Stimulated activated CD8-positive, alpha-beta memory T cell treated with anti-CD3 and anti-CD28 coated beads, Interleukin-15, amount 100 ng/mL, for 24 hours (primary cell): ENCODE results near the gene PNPLA6.
A peak's percentile ranks its signal among the peaks of the same experiment; 100 is the strongest.
"Not testable (repeated sequence)": the region's sequence is repeated elsewhere in the genome, so short reads cannot be mapped to it uniquely, and the experiment has no call there.

Experiments
- DNase-seq: peaks from one replicate; pipeline ENCODE4 v3.0.0-alpha.2; 2020; ENCODE audit warnings: low read depth

PNPLA6 gene

DNA sequence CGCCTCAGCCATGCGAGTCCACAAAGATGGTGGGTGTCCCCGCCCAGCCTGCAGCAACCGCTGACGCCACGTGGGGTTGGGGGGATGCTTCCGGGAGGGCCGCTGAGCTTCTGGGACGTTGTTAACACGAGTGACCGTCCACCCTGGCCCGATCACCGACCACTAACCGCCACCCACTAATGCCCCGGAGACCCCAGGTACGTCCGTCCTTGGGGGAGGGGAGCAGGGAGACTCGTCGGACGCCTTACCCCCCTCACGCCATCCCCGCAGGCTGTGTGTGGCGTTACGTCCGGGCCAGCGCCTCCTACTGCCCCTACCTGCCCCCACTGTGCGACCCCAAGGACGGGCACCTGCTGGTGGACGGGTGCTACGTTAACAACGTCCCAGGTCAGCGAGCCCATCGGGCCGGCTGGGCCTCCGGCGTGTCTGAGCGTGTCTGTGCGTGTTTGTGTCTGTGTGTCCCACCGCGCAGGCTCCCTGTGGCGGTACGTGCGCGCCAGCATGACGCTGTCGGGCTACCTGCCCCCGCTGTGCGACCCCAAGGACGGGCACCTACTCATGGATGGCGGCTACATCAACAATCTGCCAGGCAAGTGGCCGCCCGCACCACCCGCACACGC lies 21.3 kb downstream of the PNPLA6 start:
- DNase-seq, result no peak

DNA sequence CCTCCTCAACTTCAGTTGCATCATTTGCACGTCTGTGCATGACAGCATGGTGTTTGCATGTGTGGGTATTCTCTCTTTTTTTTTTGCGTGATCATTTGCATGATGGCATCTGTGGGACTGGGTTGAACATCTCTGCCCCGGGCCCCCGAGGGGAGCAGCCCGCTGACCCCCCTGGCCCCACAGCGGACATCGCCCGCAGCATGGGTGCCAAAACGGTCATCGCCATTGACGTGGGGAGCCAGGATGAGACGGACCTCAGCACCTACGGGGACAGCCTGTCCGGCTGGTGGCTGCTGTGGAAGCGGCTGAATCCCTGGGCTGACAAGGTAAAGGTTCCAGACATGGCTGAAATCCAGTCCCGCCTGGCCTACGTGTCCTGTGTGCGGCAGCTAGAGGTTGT lies 23.1 kb downstream of the PNPLA6 start:
- no peak for DNase-seq

DNA sequence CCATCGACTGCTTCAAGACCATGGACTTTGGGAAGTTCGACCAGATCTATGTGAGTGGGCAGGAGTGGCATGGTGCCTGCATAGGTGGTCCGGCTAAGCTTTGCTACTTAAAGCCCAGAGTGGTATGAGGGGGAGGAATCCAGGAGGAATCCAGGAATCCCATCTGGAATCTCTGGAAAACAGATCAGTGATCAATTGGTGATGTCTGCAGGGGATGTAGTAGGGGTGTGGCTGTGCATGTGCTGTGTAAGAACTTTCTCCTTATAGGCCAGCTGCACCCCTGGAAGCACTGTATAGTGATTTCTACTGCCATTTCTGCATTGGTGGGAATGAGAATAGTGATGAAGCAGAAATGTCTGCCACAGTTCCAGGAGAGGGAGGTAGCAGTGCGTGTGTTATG lies 23.6 kb downstream of the PNPLA6 start:
- no peak for DNase-seq

DNA sequence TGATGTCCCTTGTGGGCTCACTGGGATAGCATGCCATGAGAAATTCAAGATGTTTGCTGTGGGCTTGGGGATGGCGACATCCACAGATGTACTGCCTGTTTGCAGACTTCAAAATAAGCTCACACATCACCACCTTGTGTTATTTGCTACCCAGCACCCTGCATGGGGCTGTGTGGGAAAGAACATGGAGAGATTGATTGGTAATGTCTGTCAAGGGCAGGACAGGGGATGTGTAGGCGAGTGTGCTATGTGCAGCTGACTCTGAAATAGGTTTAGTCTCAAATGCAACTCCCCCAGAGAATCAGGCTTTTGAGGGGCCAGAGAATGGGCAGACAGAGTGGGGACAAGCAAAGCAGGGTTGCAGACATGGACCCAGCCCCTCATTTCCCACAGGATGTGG lies 24.7 kb downstream of the PNPLA6 start:
- DNase-seq, result no peak

DNA sequence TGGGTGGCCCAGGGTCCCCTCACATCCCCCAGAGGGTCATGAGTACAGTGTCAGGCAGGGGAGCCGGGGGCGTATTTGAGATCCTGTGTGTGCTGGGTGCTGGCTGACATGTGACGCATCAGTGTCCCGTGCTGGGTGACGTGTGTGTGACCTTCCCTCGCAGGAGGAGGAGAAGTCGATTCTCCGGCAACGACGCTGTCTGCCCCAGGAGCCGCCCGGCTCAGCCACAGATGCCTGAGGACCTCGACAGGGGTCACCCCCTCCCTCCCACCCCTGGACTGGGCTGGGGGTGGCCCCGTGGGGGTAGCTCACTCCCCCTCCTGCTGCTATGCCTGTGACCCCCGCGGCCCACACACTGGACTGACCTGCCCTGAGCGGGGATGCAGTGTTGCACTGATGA lies 25.8 kb downstream of the PNPLA6 start:
- no peak for DNase-seq

DNA sequence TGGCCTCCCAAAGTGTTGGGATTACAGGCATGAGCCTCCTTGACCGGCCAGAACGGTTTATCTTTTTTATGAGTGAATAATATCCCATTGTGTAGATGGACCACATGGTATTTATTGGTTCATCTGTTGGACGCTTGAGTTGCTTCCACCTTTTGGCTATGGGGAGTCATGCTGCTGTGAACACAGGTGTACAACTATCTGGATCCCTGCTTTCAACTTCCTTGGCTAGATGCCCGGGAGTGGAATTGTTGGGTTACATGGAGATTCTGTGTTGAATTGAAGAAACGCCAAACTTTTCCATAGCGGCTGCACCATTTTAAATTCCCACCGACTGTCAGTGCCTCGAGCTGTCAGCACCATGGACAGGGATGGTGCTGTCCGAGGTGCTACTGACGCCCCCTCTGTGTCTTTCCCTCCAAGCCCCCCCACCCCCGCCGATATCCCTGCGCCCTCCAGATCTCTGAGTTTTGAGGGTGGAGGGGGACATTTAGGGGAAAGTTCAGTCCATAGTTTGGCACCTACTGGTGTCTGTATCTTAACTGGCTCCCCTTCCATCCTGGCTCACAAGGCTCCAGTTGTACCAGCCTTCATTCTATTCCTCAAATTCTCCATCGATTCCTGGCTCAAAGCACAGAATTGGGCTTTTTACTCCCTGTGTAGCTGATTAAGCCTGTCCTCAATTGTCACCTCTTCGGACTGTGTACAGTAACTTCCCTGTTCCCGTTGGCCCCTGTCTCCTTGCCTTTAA lies 27.3 kb downstream of the PNPLA6 start:
- no peak for DNase-seq

DNA sequence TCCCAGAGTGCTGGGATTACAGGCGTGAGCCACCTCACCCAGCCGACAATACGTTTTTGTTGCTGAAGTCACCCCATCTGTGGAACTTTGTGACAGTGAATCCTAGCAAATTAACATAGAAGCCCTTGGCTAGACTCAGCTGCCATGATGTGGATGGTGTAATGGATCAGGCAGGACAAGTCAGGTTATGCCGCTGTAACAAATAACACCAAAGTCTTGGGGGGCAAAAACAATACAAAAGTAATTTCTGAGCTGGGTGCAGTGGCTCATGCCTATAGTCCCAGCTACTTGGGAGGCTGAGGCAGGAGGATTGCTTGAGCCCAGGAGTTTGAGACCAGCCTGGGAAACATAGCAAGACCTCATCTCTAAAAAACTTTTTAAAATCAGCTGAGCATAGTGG lies 29.3 kb downstream of the PNPLA6 start:
- no peak for DNase-seq

DNA sequence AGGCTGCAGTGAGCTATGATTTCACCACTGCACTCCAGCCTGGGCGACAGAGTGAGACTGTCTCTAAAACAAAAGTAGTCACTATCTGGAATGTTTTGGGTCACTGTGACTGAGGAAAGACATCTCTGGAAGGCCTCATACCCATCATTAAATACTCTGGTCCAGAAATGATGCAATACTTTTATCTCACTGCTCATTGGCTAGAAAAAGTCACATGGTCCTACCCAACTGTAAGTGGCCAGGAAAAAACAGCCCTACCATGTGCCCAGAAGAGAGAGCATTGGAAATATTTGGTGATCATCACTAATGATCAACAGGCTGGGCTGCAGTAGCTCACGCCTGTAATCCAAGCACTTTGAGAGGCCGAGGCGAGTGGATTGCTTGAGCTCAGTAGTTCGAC lies 29.8 kb downstream of the PNPLA6 start:
- DNase-seq, result no peak

DNA sequence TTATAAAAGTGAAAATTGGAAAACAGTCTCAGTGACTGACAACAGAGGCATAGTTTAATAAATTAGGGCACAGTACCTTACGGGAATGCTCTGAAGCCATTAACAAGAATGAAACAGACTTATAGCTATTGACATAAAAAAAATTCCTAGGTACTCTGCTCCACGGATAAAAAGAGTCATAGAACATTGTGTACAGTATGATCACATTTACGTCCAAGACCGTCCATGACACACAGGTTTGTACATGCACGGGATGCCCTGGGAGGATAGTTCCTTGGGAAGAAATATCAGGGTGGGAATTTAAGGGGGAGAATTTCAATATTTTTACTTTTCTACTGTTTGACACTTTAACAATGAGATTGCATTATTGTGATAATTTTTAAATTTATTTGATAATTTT lies 35.2 kb downstream of the PNPLA6 start:
- no peak for DNase-seq

DNA sequence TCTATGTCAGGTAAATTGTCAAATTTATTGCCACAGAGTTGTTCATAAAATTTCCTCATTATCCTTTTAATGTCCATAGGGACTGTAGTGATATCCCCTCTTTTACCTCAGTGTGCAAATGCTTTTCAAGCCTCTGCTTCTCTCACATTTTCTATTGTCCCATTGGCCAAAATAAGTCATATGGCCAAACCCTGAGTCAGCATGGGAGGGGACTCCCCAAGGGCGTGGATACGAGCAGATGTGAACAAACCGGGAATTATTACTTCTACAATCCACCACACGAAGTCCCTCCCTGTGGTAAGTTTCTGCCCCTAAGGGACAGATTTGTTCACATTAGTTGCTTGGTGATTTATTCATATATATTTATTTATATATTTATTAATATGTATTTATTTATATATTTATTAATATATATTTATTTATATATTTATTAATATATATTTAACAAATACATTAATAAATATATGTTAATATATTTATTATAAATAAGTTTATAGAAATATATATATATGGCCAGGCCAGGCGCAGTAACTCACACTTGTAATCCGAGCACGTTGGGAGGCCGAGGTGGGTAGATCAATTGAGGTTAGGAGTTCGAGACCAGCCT lies 40.0 kb downstream of the PNPLA6 start:
- DNase-seq, result no peak

DNA sequence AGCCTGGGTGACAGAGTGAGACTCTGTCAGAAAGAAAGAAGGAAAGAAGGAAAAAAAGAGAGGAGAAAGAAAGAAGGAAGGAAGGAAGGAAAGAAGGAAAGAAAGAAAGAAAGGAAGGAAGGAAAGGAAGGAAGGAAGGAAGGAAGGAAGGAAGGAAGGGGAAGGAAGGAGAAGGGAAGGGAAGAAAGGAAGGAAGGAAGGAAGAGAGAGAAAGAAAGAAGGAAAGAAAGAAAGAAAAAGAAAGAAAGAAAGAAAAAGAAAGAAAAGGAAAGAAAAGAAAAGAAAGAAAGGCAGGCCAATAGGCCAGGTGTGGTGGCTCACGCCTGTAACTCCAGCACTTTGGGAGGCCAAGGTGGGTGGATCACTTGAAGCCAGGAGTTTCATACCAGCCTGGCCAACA lies 41.9 kb downstream of the PNPLA6 start:
- DNase-seq, result not testable (repeated sequence)

DNA sequence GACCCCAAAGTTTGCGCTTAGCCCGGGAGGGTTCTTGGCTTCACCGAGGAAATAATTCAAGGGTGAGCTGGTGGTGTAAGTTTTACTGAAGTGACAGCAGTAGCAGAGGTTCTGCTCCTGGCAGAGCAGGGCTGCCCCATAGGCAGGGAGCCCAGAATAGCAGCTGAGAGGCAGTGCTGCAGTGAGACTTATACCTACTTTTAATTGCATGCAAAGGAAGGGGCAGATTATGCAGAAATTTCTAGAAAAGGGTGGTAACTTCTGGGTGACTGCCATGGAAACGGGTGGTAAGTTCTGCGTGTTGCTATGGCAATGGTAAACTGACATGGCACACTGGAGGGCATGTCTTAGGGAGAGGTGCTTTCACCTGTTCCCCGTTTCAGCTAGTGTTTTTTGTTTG lies 42.6 kb downstream of the PNPLA6 start:
- DNase-seq, result no peak

DNA sequence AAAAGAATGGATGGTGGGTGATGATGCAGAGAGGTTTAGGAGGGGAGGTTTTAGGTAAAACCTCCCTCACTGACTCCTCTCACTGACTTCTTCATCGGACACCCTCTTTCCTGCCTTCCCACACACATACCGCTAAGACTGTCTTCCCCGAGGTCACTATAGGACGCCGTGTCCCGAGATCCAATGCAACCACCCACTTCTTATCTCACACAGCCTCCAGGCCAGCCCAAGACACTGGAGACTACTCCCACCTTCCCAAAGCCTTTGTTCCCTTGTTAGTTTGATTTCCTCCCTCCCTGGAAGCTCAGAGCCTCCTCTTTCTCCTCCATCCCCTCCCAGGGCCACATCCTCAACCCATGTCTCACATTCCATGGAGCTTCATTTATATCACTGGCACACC lies 43.7 kb downstream of the PNPLA6 start:
- DNase-seq, result no peak

DNA sequence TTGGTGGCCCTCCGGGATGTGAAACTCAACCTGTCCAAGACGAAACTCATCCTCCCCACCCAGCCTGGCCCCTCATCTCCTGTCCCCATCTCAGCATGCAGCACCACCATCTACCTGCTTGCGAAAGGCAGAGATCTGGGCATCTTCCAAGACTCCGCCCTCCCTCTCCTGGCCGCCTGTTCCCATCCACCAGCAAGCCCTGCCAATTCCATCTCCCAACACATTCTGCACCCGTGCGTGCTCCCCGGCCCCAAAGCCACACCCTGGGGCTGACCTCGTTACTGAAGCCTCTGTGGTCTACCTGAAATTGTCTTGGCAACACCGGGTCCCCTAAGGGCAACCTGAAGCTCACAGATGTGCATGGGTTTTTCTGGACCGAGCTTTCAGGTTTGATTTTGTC lies 46.9 kb downstream of the PNPLA6 start:
- no peak for DNase-seq

DNA sequence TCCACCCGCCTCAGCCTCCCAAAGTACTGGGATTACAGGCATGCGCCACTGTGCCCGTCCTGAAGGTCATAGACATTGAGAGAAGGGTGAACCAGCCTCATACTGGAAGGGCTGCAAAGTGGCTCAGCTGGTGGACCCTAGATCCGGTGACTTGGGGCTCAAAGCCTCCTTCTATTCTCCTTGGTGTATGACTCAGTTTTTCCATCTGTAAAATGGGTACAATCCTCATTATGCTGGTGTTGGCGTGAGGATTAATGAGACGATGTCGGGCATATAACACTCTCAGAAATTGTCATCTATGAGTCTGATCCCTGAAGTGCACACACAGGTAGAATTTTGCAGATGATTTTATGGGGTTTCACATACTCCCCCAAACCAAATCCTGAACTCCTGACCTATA lies 54.3 kb downstream of the PNPLA6 start:
- no peak for DNase-seq

DNA sequence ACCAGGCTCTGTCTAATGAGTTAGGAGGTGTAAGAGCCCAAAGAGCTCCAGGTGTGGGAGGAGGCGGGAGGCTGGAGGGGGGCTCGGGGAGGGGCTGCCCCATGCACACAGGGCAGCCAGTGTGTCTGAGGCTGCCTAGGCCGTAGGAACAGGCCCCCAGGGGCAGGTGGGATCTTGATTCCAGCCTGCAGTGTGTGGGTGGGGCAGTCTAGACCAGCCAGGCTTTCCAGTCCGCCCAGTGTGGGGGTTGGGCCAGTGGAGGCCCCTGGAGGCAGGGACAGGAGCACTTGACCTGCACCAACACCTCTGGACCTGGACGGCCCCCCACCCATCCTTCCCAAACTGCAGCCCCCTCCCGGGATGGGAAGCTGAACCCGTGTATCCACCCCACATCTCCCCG lies 54.7 kb downstream of the PNPLA6 start:
- DNase-seq, result no peak

DNA sequence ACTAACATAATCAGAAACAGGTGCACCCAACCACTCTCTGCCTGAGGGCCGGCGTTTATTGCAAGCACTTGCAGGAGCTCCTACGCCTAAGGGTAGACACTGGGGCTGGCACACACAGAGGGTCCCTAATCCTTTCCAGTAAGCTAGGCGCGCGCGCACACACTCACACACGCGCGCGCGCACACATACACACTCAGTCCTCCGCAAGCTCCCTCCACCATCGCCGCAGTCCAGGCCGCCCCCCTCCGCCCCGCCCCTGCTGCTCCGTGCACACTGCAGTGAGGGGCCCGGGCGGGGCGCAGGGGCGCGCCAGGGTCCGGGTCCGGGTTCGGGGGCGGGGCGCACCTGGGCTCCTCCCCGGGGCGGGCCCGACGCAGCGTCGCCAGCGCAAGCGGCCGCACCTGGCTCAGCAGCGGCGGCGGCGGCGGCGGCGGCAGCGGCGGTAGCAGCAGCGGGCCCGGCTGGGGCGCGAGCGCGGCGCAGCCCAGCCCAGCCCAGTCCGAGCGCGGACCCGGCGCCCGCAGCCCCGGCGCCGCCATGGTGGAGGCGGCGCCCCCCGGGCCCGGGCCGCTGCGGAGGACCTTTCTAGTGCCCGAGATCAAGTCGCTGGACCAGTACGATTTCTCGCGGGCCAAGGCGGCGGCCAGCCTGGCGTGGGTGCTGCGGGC lies 60.1 kb downstream of the PNPLA6 start, which contains the start of gene CAMSAP3:
TSS of gene CAMSAP3 (plus strand) at position 398 of the 668 bp plus-strand sequence. CDS start at position 538, 140 bp downstream.
- peak; percentile 19 for DNase-seq

DNA sequence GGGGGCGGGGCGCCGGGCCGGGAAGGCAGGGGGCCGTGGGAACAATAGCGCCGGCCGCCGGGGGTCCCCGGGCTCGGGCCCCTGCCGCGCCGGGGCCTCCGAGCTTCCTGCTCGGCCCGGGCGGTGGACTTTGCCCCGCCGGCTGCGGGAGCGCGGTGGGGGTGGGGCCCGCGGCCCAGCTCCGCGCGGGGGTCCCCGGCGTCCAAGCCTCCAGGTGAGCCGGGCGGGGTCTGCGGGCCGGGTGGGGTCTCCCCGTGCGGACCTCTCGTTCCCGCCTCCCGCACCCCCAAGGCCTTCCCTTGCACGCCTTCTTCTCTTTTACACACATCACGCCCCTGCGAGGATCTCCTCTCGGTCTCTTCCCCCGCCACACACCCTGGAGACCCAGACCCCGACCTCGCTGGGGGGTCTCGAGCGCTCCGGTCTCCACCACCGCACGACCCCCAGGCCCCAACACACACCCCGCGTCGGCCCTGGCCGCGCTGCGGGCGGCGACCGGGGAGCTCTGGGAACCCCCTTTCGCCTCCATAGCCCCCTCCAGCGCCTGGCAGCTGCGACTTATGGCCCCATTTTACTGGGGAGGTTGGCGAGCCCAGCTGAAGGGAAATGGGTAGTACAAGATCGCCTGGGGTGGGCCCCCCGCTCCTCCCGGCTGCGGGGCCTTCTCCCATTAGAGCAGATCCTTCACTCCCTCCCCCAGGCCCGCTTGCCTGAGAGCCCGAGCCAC lies 60.9 kb downstream of the PNPLA6 start:
- DNase-seq, result no peak

DNA sequence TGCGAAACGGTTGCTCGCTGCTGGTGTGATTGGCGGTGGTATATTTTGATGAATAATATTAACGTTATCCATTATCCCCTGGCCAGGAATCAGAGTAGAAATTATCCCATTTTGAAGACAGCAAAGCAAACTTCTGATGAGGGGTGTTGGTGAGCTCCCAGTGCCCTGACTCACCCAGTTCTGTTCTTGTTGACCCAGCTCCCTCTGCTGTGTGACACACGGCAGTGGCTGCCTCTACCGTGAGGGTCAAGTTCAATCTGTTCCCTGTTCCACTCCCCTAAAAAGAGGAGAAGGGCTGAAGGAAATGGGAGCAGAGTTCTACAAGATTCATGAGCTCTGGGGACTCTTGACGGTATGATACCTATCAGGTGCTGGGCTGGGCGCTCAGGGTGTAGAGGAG lies 62.2 kb downstream of the PNPLA6 start:
- no peak for DNase-seq

DNA sequence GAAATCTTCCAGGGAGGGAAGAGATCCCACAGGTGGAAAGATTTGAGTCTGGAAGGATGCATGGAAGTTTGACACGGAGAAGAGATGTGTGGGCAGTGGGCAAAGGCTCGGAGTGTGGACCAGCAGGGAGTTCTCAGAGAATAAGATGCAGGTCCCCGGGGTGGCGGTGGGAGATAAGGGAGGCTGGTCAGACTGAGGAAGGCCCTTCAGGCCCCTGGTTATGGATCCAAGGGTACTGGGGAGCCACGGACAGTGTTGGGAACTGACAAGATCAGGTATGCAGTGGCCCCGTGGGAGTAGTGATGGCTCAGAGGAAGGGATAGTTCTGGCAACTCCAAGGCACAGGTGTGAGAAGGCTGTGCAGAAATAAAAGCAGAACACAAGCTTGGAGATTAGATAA lies 62.7 kb downstream of the PNPLA6 start:
- no peak for DNase-seq

DNA sequence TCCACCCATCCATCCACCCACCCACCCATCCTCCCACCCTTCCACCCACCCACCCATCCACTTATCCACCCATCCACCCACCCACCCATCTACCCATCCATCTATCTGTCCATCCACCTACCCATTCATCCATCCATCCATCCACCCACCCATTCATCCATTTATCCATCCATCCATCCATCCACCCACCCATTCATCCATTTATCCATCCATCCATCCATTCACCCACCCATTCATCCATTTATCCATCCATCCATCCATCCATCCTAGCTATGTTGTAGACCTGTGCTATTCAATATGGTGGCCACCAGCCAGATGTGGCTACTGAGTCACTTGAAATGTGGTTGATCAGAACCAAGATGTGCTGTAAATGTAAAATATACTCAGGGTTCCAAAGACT lies 65.2 kb downstream of the PNPLA6 start:
- DNase-seq, result no peak

DNA sequence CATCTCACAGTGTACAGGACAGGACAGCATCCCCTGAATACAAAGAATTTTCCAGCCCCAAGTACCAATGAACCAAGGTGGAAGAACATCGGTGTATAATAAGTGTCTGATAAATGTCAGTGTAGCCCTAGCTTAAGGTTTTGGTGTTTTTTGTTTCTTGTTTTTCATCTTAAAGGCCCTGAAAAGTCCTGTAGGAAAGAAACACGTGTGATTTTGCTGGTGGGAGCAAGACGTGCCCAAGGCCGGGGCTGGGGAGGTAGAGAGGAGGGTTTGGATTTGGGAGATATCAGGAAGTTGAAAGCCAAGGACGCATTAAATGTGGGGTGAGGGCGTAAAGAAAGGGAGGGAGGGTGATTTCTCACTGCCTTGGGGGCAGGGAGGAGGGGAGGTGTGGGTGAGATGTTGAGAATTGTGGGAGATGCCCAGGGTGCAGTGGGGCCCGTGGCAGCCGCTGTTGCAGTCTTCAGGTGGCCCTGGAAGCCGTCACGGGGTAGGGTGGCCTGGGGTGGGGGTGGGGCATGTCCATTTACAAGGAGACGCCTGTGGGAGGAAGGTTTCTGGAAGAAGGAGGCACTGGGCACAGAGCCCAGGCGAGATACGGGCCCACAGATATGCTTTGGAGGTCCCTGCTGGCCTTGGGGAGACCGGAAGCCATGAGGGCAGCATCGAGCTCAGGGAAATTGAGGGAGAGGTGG lies 66.9 kb downstream of the PNPLA6 start:
- DNase-seq, result no peak
